Measurements from ENCODE around the gene ZNF652.
A peak's percentile ranks its signal among the peaks of the same experiment; 100 is the strongest.

ZNF652 gene

DNA sequence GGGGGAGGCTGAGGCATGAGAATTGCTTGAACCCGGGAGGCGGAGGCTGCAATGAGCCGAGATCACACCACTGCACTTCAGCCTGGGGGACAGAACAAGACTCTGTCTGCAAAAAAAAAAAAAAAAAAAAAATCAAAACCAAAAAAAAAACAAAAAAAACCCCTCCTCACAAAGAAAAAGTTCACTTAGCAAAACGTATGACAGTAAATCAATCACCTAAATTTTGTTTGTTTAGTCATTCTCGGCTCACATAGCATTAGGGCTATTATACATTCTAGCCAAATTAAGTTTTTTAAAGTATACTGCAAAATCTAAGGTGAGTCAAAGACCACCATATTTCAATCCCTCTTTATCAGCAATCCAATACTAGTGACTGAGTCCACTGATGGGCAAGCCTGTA lies 5.7 kb downstream of the ZNF652 start:
- no peak for DNase-seq

DNA sequence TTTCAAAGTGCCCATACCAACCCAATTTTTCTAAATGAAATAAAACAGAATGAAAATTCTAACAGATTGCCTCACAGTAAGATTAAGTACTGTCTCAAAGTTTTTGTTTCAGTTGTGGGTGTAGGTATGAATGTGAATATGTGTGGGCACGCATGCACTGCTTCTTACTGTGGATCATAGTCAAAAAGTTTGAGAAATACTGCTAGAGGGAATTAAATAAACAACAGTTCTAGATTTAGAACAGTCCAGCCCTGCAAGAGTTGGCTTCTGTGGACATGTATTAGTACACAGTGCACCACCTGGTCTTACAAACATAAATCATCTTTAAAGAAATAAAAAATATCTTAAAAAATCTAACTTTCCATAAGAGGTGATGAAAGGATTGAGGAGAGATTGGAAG lies 8.4 kb downstream of the ZNF652 start:
- DNase-seq = no peak

DNA sequence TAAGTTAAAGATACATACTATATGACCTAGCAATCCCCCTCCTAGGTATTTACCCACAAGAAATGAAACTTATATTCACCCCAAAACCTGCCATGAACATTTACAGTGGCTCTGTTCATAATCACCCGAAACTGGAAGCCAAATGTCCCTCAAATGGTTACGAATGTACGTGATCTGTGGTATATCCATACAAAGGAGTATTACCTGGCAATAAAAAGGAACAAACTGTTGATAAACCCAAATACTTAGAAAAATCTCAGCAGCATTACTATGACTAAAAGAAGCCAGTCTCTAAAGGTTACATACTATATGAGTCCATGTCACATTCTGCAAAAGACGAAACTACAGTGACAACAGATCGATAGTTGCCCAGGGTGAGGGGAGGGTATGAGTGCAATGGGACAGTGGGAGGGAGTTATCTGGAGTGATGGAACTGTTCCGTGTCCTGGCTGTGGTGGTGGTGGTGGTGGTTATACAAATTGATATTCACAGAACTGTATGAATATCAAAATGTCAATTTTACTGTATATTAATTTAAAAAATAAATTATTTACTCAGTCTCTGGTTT lies 9.4 kb downstream of the ZNF652 start:
- DNase-seq = no peak

DNA sequence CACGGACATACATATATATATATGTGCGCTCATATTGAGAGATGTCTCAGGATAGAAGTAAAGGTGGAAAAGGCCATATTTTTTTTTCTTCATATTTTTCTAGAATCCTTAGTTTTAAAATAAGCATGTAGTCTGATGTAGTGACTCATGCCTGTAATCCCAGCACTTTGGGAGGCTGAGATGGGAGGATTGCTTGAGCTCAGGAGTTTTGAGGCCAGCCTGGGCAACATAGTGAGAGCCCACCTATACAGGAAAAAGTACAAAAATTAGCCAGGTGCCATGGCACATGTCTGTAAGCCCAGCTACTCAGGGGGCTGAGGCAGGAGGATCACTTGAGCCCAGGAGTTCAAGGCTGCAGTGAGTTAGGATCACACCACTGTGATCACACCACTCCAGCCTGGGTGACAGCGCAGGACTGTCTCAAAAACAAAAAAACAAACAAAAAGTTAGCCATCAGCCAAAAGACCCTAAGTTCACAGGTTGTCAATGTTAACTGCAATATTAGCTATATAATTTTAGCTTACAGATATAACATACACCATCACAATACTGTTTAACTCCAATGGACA lies 10.4 kb downstream of the ZNF652 start:
- DNase-seq = no peak

- no peak for DNase-seq
These were observed 12.5 kb downstream of the ZNF652 start for GRCh38 chr17:49349541-49349940.

DNA sequence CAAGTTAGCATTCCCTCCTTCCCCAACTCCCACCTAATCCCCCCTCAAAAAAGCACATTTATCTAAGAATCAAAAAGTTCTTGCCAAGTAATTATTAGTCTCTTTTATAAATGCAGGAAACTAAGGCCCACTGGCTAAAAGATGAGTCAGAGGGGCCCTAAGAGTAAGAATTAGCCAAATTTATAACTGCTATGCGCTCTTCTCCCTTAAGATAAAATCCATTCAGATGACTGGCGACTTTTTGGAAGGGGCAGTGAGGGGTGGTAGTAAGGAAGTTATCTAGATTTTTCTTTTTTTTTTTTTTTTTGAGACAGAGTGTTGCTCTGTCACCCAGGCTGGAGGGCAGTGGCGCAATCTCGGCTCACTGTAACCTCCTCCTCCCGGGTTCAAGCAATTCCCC lies 17.1 kb downstream of the ZNF652 start:
- no peak for DNase-seq

GRCh38 chr17:49343273-49343672 lies 18.8 kb downstream of the ZNF652 start:
- DNase-seq = peak; percentile 66

DNA sequence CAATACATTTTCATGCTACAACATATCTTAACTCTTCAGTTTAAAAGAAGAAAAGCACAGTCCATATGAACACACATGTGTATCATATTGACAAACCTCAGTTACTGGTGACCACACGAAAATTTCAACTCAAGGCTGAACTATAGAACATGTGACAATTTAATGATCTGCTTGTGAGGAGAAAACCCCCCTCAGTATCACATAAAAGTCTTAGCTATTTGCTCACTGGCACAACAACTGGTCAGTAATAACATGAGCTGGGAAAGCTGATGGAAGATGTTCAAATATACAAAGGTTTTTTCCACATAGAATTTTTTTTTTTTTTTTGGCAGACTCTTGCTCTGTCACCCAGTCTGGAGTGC lies 19.5 kb downstream of the ZNF652 start:
- no peak for DNase-seq

- DNase-seq = no peak
These were observed 20.7 kb downstream of the ZNF652 start for GRCh38 chr17:49341356-49341755.

DNA sequence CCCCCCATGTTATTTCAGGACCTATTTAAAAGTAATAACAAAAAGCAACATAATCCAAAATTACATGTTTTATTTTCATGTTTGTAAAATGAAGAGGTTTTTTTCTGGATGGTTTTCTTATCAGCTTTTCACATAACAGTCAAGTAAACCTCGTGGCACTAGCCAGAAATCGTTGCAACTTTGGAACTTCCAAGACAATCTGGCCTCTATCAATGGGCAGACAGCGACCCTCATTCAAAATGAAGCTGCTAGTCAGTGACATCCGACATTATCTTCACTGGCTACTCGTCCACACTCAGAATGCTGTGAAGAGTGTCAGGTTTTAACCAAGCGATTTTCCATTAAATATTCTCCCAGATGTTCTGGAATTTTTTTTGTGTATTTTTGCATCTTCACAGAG lies 22.7 kb downstream of the ZNF652 start:
- DNase-seq = no peak

GRCh38 chr17:49338883-49339282 lies 23.2 kb downstream of the ZNF652 start:
- DNase-seq = peak; percentile 32

DNA sequence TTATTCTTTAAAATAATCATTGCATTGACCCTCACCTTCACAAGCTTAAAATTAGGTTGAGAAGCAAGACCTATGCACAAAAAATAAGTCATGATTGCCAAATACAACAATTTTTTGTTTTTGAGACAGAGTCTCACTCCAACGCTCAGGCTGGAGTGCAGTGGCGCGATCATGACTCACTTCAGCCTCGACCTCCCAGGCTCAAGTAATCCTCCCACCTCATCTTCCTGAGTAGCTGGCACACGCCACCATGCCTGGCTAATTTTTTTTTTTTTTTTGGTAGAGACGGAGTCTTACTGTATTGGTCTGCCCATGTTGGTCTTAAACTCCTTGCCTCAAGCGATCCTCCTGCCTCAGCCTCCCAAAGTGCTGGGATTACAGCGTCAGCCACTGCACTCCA lies 24.2 kb downstream of the ZNF652 start:
- no peak for DNase-seq

DNA sequence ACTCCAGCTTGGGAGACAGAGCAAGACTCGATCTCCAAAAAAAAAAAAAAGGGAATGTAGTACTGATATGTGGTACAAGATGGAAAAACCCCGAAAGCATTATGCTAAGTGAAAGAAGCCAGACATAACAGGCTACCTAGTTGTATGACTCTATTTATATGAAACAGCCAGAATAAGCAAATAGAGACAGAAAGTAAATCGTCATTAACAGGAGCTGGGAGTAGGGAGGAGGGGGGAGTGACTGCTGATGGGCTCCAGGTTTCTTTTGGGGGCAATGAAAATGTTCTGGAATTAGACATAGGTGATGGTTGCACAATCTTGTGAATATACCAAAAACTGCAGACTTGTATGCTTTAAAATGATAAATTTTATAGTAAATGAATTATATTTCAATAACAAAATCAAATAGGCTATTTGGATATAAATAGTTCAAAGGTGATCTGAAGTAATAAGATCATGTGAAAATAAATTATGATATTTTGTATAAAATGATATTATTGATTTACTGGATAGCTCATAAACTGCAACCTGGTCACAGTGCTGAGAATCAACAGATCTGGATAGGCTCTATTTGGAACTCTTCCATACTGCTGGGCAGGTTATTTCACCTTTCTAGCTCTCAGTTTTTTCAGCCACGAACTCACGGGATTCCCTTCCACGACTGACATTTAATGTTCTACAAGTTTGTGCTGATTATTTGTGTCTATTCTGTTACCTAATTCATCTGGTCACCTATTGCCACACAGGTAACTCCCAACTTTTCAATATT lies 27.1 kb downstream of the ZNF652 start:
- no peak for DNase-seq

GRCh38 chr17:49333804-49334203 lies 28.2 kb downstream of the ZNF652 start:
- no peak for DNase-seq

GRCh38 chr17:49327835-49328784 lies 33.9 kb downstream of the ZNF652 start:
- no peak for DNase-seq

- no peak for DNase-seq
These were observed 36.1 kb downstream of the ZNF652 start for GRCh38 chr17:49325980-49326379.

DNA sequence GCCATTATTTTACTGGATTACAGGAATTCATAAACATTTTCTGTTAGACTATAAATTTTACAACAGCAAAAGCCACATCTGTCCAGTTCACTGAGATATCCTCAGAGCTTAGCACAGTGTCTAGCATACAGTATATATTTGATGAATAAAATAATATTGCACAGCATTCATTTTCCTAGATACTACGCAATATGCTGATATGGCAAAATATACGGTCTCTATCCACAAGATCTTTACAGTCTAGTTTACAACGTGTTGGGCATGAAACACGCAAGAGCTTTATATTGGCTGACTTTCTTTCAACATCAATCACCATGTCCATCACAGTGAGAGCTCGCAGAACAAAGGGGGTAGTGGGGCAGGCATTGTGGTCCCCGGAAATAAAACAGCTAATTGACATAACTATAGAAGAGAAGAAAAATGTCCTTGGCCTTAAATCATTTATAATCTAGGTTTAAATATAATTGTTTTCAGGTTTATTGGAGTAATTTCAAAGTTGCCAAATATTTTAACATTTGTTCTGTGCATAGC lies 43.5 kb downstream of the ZNF652 start:
- no peak for DNase-seq

DNA sequence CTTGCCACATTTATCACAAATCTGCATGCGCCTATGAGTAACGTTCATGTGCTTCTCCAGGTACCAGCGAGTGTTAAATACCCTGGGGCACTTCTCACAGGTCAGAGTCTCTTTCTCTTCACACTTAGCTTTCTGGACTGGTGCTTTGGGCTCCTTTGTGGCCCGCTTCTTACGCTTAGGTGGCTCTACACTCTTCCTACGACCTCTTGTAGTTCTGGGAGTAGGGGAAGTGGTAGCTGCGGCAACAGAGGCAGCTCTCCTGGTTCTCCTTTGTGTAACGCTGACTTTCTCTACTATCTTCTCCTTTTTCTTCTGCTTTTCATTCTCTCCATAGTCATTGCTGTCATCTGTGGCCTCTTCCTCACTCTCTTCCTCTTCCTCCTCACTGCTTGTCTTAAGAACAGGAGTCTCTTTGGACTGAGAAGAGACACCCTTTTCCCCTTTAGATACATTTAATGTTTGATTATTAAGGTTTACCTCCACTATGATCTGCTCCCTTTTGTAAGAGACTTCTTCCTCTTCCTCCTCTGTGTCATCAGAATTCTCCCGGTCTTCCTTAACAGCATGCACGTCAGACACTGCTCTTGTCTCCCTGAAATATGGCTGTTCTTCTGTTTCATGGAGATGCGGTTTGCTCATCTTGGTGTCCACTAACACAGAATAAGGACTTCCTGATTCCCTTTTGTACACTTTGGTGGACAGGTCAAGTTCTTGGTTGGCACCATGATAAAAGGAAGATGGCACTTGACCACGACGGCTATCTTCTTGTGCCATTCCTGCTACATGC lies 45.0 kb downstream of the ZNF652 start:
- no peak for DNase-seq

DNA sequence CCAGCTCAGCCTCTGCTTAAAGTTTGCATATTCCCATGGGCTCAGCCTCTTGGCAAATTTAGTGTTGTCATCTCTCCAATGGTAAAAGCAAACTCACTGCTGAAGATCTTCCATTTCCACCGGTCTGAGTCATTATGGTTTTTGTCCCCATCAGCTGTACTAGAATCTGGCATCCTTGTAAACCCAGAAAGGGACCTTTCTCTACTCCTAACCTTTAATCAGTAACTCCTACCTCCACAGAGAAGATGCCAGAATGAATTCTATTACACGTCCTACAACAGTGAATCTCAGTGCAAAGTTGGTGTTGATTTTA lies 45.8 kb downstream of the ZNF652 start:
- DNase-seq = no peak

GRCh38 chr17:49315551-49316257 lies 46.3 kb downstream of the ZNF652 start:
- peak; percentile 86 for DNase-seq

DNA sequence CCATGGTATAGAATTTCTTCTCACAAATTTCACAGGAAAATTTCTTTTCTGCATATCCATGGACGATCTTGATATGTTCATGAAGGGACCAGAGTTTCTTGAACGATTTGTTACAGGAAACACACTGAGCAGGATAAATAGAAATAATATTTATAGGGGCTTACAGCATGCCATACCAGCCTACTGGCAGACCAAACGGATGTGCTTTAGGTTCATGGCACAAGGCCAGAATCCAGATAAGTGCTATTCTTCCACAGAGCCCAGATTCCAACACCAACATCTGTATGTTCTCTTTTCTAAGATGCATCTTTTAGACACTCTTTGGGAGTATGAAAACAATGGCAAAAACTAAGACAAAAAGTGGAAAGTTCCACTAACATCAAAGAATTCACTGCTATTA lies 49.3 kb downstream of the ZNF652 start:
- no peak for DNase-seq

GRCh38 chr17:49299996-49300395 lies 62.1 kb downstream of the ZNF652 start:
- DNase-seq = no peak

Measured in activated CD4-positive, alpha-beta T cell treated with anti-CD3 and anti-CD28 coated beads, Interleukin-2, Interleukin-6, amounts not matched to agents 100 ng/mL and 50 ng/mL, durations not matched to agents 16 hours and 8 hours (primary cell).